MM.1S (cell line): Measurements from ENCODE around the gene PPP4R1.

Experiments
- DNase-seq: peaks from one replicate; pipeline ENCODE4 v3.0.0-alpha.2; 2015
- H2AFZ ChIP-seq: fragments of 300-600 bp; sonication (generic); 2 replicates; pipeline ENCODE4 v1.6.0; 2016; ENCODE audit warnings: antibody characterized with exemption, low read length
- H3F3A ChIP-seq: fragments of 300-600 bp; sonication (generic); 2 replicates; pipeline ENCODE4 v1.6.1; 2016; ENCODE audit warnings: mild to moderate bottlenecking, antibody characterized with exemption, low read length, moderate library complexity, mixed read lengths; ENCODE audit not compliant: insufficient read depth
- H3K27ac ChIP-seq: fragments of 300-600 bp; sonication (generic); 2 replicates; pipeline ENCODE4 v1.5.1; 2016; ENCODE audit warnings: mild to moderate bottlenecking, low read length
- H3K27me3 ChIP-seq: fragments of 300-600 bp; sonication (generic); replicated peaks from 2 replicates; pipeline ENCODE4 v1.6.0; 2016; ENCODE audit warnings: low read length; ENCODE audit not compliant: insufficient read depth
- H3K36me3 ChIP-seq: fragments of 300-600 bp; sonication (generic); replicated peaks from 2 replicates; pipeline ENCODE4 v1.6.1; 2016; ENCODE audit warnings: mild to moderate bottlenecking, low read length, mixed read lengths; ENCODE audit not compliant: insufficient read depth
- H3K4me1 ChIP-seq: fragments of 300-600 bp; sonication (generic); 2 replicates; pipeline ENCODE4 v1.6.1; 2016; ENCODE audit warnings: low read length, mixed read lengths
- H3K4me2 ChIP-seq: fragments of 300-600 bp; sonication (generic); 2 replicates; pipeline ENCODE4 v1.6.0; 2016; ENCODE audit warnings: low read depth, low read length
- H3K4me3 ChIP-seq: fragments of 300-600 bp; sonication (generic); 2 replicates; pipeline ENCODE4 v1.5.1; 2016; ENCODE audit warnings: low read length, mixed read lengths
- H3K79me2 ChIP-seq: fragments of 300-600 bp; sonication (generic); 2 replicates; pipeline ENCODE4 v1.6.1; 2016; ENCODE audit warnings: mixed run types, low read length, mixed read lengths
- H3K9ac ChIP-seq: fragments of 300-600 bp; sonication (generic); 2 replicates; pipeline ENCODE4 v1.6.1; 2016; ENCODE audit warnings: low read length, mixed read lengths
- H3K9me2 ChIP-seq: fragments of 300-600 bp; sonication (generic); replicated peaks from 2 replicates; pipeline ENCODE4 v1.6.1; 2016; ENCODE audit warnings: mild to moderate bottlenecking, low read length, mixed read lengths; ENCODE audit not compliant: insufficient read depth
- H3K9me3 ChIP-seq: fragments of 300-600 bp; sonication (generic); replicated peaks from 2 replicates; pipeline ENCODE4 v1.6.1; 2016; ENCODE audit warnings: mild to moderate bottlenecking, low read length, mixed read lengths; ENCODE audit not compliant: insufficient read depth
- H4K20me1 ChIP-seq: fragments of 300-600 bp; sonication (generic); 2 replicates; pipeline ENCODE4 v1.6.1; 2016; ENCODE audit warnings: mild to moderate bottlenecking, low read length, moderate library complexity, mixed read lengths; ENCODE audit not compliant: insufficient read depth
- CTCF ChIP-seq: fragments of 300-600 bp; sonication (generic); IDR thresholded peaks from 2 replicates; pipeline ENCODE4 v1.5.1; 2016; ENCODE audit warnings: antibody characterized with exemption, low read length, mixed read lengths
- EZH2 ChIP-seq: fragments of 300-600 bp; sonication (generic); optimal IDR thresholded peaks from 2 replicates; pipeline ENCODE3; 2017; ENCODE audit warnings: low read depth, mild to moderate bottlenecking, antibody characterized with exemption, low read length, mixed read lengths
- EZH2phosphoT487 ChIP-seq: fragments of 300-600 bp; sonication (generic); IDR thresholded peaks from 2 replicates; pipeline ENCODE4 v1.6.1; 2018; ENCODE audit warnings: antibody characterized with exemption, low read length

The PPP4R1 gene

DNA sequence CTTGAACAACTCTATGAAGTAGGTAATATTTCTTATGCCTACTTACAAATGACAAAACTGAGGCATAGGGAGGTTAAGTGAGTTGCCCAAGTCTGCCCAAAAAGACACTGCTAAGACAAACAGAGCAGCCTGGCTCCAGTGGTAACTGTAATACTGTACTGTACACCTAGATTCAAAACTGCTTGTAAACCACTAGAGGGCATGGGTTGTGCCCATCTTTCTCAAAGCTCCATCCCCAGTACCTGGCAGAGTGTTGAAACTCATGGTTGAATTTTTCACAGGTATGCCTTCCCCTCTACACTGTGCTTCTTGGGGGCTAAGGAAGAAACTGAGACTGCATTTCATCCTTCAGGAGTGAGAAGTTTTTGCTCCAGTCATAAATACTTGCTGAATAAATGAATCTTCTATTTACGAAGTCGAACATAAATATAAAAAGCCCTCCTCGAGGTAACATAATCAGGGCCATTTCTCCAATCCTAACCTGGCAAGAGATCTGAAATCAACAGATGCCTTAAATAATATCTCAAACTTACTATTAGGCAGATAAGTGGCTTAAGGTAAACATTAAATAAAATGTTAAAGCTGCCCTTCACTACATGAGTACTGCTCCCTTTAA is 2.0 kb downstream of the PPP4R1 start:
- no peaks in the 10 kb centered on the region for H4K20me1 ChIP-seq
- no peaks in the 10 kb centered on the region for H3K9me3 ChIP-seq
- 0 out of 2 replicates have a peak overlapping the region, but pooled peaks have one; percentile 87 for H3K4me3 ChIP-seq
- DNase-seq = peak; percentile 69
- H3K27me3 ChIP-seq = no peaks in the 10 kb centered on the region
- no peak overlapping the region for H2AFZ ChIP-seq
- H3K4me2 ChIP-seq = peak overlapping the region; percentile 62; the same call in 1 of the 2 replicates
- no peak overlapping the region for H3K27ac ChIP-seq
- peaks cover 8% of the 10 kb centered on the region; the same call in 1 of the 2 replicates for H3K4me1 ChIP-seq
- no peaks in the 10 kb centered on the region for H3K36me3 ChIP-seq
- H3K79me2 ChIP-seq = peaks cover 61% of the 10 kb centered on the region
- peaks cover 22% of the 10 kb centered on the region for H3F3A ChIP-seq
- no peak overlapping the region for H3K9ac ChIP-seq
- no peaks in the 10 kb centered on the region for H3K9me2 ChIP-seq
- TF ChIP-seq CTCF (peak; percentile 81), EZH2 (no peak)

DNA sequence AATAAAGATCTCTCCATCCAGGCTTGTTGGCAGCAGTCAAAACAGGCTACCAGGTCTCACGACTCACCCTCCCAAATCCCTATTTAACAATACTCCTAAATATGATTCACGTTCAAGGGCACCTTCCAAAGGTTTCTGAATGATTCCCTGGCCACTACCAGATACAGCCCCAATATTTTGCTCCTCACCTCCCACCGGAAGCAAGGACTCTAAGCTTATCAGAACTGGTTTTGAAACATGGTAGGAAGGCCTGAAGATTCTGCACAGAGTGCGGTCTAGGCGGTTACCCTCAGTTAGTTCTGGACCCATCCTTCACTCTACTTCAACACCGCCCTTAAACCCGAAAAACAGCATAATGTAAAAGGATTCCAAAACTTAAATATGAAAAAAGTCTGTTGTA is 5.2 kb downstream of the PPP4R1 start:
- Histone ChIP-seq H3K9me2 (no peaks in the 10 kb centered on the region), H3K4me1 (peaks cover 8% of the 10 kb centered on the region; the same call in 1 of the 2 replicates), H3K9ac (no peak overlapping the region), H3K27ac (no peak overlapping the region), H3K79me2 (peaks cover 90% of the 10 kb centered on the region), H3K36me3 (no peaks in the 10 kb centered on the region), H3K27me3 (no peaks in the 10 kb centered on the region), H2AFZ (no peak overlapping the region), H3F3A (peaks cover 15% of the 10 kb centered on the region; the same call in 1 of the 2 replicates), H3K4me2 (no peak overlapping the region), H3K9me3 (no peaks in the 10 kb centered on the region), H3K4me3 (no peak overlapping the region), H4K20me1 (no peaks in the 10 kb centered on the region)
- TF ChIP-seq EZH2 (no peak), CTCF (no peak), EZH2phosphoT487 (no peak)
- DNase-seq = no peak

GRCh38 chr18:9608728-9609127 is 5.6 kb downstream of the PPP4R1 start:
- Histone ChIP-seq H3K4me3 (no peak overlapping the region), H3K9ac (no peak overlapping the region), H3K4me1 (peaks cover 8% of the 10 kb centered on the region; the same call in 1 of the 2 replicates), H2AFZ (no peak overlapping the region), H3K4me2 (no peak overlapping the region), H3K79me2 (peaks cover 94% of the 10 kb centered on the region), H3K27ac (no peak overlapping the region), H3K9me3 (no peaks in the 10 kb centered on the region), H3K36me3 (no peaks in the 10 kb centered on the region), H3F3A (peaks cover 15% of the 10 kb centered on the region; the same call in 1 of the 2 replicates), H3K27me3 (no peaks in the 10 kb centered on the region), H4K20me1 (no peaks in the 10 kb centered on the region), H3K9me2 (no peaks in the 10 kb centered on the region)
- TF ChIP-seq EZH2 (no peak), CTCF (no peak), EZH2phosphoT487 (no peak)
- DNase-seq = no peak
